ENCODE measurements around the gene SPINK13. TPM values are rescaled to one million over a fixed set of nuclear protein-coding genes. Genes with fewer than 3 reads are reported as not detected.
"Not testable (repeated sequence)": the region's sequence is repeated elsewhere in the genome, so short reads cannot be mapped to it uniquely, and the experiment has no call there.

The SPINK13 gene
- total and polyA plus RNA-seq, 10 donors = not detected

DNA sequence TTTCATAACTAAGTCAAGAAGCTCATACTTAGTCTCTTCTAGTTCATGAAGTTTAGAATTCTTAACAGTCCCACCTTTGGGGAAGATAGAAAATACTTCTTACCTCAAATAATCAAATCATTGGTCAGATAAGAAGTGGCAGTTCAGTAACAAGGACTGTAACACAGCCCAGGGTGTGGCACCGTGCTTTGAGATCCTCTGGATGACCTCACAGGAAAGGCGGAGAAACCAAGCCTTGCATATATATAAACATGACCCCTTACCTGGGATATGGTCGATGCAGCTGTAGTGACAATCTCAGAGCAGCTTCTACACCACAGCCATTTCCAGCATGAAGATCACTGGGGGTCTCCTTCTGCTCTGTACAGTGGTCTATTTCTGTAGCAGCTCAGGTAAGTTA lies 43.6 kb downstream of the SPINK13 start, which contains the start of gene SPINK7:
Gene SPINK7 (plus strand): TSS at position 271 of the 400 bp plus-strand sequence. CDS start 61 bp downstream, at position 332.
- TF ChIP-seq POLR2AphosphoS5 (IDR thresholded peaks at IDR 0.05) (no peak), POLR2A (IDR thresholded peaks at IDR 0.05) (no peak)
- TF ChIP-seq, protein P1, sequence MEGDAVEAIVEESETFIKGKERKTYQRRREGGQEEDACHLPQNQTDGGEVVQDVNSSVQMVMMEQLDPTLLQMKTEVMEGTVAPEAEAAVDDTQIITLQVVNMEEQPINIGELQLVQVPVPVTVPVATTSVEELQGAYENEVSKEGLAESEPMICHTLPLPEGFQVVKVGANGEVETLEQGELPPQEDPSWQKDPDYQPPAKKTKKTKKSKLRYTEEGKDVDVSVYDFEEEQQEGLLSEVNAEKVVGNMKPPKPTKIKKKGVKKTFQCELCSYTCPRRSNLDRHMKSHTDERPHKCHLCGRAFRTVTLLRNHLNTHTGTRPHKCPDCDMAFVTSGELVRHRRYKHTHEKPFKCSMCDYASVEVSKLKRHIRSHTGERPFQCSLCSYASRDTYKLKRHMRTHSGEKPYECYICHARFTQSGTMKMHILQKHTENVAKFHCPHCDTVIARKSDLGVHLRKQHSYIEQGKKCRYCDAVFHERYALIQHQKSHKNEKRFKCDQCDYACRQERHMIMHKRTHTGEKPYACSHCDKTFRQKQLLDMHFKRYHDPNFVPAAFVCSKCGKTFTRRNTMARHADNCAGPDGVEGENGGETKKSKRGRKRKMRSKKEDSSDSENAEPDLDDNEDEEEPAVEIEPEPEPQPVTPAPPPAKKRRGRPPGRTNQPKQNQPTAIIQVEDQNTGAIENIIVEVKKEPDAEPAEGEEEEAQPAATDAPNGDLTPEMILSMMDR (IDR thresholded peaks at IDR 0.05 in 8 of 11, conservative IDR thresholded peaks at IDR 0.05 in 3 of 11) = no peak
- Histone ChIP-seq H3K27me3 (replicated peaks in 1 of 7) (no peaks in the 10 kb centered on the region), H3K4me1 (no peaks in the 10 kb centered on the region), H3K36me3 (no peaks in the 10 kb centered on the region), H3K27ac (no peak within 1 kb of the TSS), H3K9me3 (peaks cover 0 to 10% (median 3%) of the 10 kb centered on the region in 8 donors), H3K4me3 (no peak within 1 kb of the TSS)
- intact Hi-C loops (cut with DNase I; ENCODE audit: low total_unique reads) = no loop called here
- WGBS, 5 donors = 64 to 92% (median 78%) methylated on average over 3 of the region's 3 CpGs
- no peak for DNase-seq

DNA sequence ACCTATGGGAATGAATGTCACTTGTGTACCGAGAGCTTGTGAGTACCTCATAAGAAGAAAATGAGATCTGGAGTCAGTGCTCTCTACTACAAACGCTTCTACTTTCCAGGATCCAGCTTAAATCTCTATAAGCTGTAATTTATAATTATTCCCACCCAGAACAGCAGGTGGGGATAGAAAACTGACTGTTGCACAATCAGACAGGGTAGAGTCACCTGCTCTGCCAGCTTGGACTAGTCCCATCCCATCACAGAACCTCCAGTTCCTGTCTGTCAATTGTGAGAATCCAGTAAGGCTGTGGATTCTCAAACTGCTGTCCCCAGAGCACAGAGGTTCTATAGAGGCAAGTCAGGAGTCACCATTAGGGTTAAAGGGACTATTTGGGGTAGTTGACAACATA lies 45.6 kb downstream of the SPINK13 start:
- intact Hi-C loops (cut with DNase I; ENCODE audit: low total_unique reads) = no loop called here
- no peak overlapping the region for H3K4me3 ChIP-seq
- no peaks in the 10 kb centered on the region for H3K36me3 ChIP-seq
- 85 to 94% (median 91%) methylated on average over 2 of the region's 2 CpGs for WGBS, 5 donors
- H3K4me1 ChIP-seq = no peaks in the 10 kb centered on the region
- H3K27me3 ChIP-seq (replicated peaks in 1 of 7) = no peaks in the 10 kb centered on the region
- TF ChIP-seq POLR2A (IDR thresholded peaks at IDR 0.05) (no peak), POLR2AphosphoS5 (IDR thresholded peaks at IDR 0.05) (no peak)
- TF ChIP-seq, protein P1 (IDR thresholded peaks at IDR 0.05 in 8 of 11, conservative IDR thresholded peaks at IDR 0.05 in 3 of 11) = no peak
- H3K9me3 ChIP-seq = peaks cover 0 to 5% (median 0%) of the 10 kb centered on the region in 8 donors
- H3K27ac ChIP-seq = no peak overlapping the region
- DNase-seq = no peak

DNA sequence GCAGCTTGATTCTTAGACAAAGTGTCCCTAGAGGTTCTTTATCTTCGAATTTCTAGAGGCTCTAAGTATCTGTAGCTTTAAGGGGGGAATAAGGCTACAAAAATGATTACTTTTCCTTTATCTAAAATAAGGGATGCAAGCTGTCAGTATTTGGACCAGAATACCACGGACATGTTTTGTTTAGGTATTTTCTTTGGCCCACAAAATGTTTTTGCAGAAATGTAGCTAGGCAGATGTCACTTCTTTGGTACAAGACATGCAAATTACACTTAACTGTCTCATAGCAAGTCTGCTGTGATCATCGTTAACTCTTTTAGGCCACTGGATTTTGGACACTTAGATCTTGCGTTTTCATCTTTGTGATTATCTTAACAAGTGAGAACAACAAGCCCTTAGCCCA lies 46.1 kb downstream of the SPINK13 start:
- H3K4me1 ChIP-seq = no peaks in the 10 kb centered on the region
- H3K27me3 ChIP-seq (replicated peaks in 1 of 7) = no peaks in the 10 kb centered on the region
- 64 to 80% (median 68%) methylated on average over 4 of the region's 4 CpGs for WGBS, 5 donors
- H3K9me3 ChIP-seq = peaks cover 0 to 3% (median 0%) of the 10 kb centered on the region in 8 donors
- TF ChIP-seq POLR2AphosphoS5 (IDR thresholded peaks at IDR 0.05) (no peak), POLR2A (IDR thresholded peaks at IDR 0.05) (no peak)
- TF ChIP-seq, protein P1 (IDR thresholded peaks at IDR 0.05 in 8 of 11, conservative IDR thresholded peaks at IDR 0.05 in 3 of 11) = no peak
- H3K4me3 ChIP-seq = no peak overlapping the region
- intact Hi-C loops (cut with DNase I; ENCODE audit: low total_unique reads) = no loop called here
- no peaks in the 10 kb centered on the region for H3K36me3 ChIP-seq
- no peak overlapping the region for H3K27ac ChIP-seq
- DNase-seq = no peak

DNA sequence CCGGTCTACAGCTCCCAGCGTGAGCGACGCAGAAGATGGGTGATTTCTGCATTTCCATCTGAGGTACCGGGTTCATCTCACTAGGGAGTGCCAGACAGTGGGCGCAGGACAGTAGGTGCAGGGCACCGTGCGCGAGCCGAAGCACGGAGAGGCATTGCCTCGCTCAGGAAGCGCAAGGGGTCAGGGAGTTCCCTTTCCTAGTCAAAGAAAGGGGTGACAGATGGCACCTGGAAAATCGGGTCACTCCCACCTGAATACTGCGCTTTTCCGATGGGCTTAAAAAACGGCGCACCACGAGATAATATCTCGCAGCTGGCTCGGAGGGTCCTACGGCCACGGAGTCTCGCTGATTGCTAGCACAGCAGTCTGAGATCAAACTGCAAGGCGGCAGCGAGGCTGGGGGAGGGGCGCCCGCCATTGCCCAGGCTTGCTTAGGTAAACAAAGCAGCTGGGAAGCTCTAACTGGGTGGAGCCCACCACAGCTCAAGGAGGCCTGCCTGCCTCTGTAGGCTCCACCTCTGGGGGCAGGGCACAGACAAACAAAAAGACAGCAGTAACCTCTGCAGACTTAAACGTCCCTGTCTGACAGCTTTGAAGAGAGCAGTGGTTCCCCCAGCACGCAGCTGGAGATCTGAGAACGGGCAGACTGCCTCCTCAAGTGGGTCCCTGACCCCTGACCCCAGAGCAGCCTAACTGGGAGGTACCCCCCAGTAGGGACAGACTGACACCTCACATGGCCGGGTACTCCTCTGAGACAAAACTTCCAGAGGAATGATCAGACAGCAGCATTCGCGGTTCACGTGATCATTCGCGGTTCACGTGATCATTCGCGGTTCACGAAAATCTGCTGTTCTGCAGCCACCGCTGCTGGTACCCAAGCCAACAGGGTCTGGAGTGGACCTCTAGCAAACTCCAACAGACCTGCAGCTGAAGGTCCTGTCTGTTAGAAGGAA lies 51.7 kb downstream of the SPINK13 start:
- WGBS, 5 donors = 17 to 70% (median 49%) methylated on average over 34 to 42 of the region's 42 CpGs

More for the DNA sequence above, 51.7 kb downstream of the SPINK13 start:
- H3K27me3 ChIP-seq (replicated peaks in 1 of 7); H3K9me3 ChIP-seq; H3K27ac ChIP-seq; H3K4me1 ChIP-seq; DNase-seq; H3K36me3 ChIP-seq; intact Hi-C loops (cut with DNase I; ENCODE audit: low total_unique reads): not testable (repeated sequence)
- peak overlapping the region in 2 of 8 donors; percentile 45 to 53 for H3K4me3 ChIP-seq
- TF ChIP-seq POLR2AphosphoS5 (IDR thresholded peaks at IDR 0.05) = peak in 1 of 3 donors; percentile 7

All from spleen (tissue), 11 donors.